Ascending aorta (tissue), 2 donors: ENCODE results near the gene ENPP4. TPM values are rescaled to one million over a fixed set of nuclear protein-coding genes. Genes with fewer than 3 reads are reported as not detected.

Experiments
- DNase-seq, 2 donors: peaks; one replicate each; pipeline ENCODE4 v3.0.0-alpha.2; 2019; ENCODE audit warnings: low spot score in 2 of 2
- H3K27ac ChIP-seq, 2 donors: fragments of 200-600 bp; sonication (generic); one replicate each; pipeline ENCODE4 v1.5.1; 2016 to 2017; ENCODE audit warnings: mild to moderate bottlenecking in 1 of 2
- H3K27me3 ChIP-seq: fragments of 200-600 bp; sonication (generic); one replicate; pipeline ENCODE4 v1.5.1; 2017
- H3K36me3 ChIP-seq, 2 donors: fragments of 200-600 bp; sonication (generic); one replicate each; pipeline ENCODE4 v1.5.1; 2016
- H3K4me1 ChIP-seq, 2 donors: fragments of 200-600 bp; sonication (generic); one replicate each; pipeline ENCODE4 v1.5.1; 2016 to 2017; ENCODE audit warnings: mild to moderate bottlenecking in 1 of 2
- H3K4me3 ChIP-seq, 2 donors: fragments of 200-600 bp; sonication (generic); one replicate each; pipeline ENCODE4 v1.5.1; 2016 to 2017; ENCODE audit warnings: mild to moderate bottlenecking in 1 of 2
- H3K9me3 ChIP-seq, 2 donors: fragments of 200-600 bp; sonication (generic); one replicate each; pipeline ENCODE4 v1.5.1; 2016
- CTCF ChIP-seq, 3 experiments: fragments of 200-600 bp in 2 of 3; fragments of 450-650 bp in 1 of 3; sonication (generic) in 2 of 3; IDR thresholded peaks; one replicate each; pipeline ENCODE4 v1.5.1; 2016 to 2019; ENCODE audit warnings: antibody characterized with exemption in 3 of 3, mild to moderate bottlenecking in 1 of 3, moderate library complexity in 1 of 3
- intact Hi-C: fragments of 100-400 bp; cut with DNase I; formaldehyde crosslinking; loops from one replicate; pipeline ENCODE4 v1.15.1; 2023
- total RNA-seq: library from RNA; depleted of rRNA; stranded (reverse); fragments of >200 nt; gene quantifications from one replicate; pipeline ENCODE4 v1.1.0, GENCODE V29; 2016

Gene ENPP4
- total RNA-seq, 1 donor from 2014 or later, result 12.5 TPM

GRCh38 chr6:46190889-46191288 is 61.1 kb downstream of the ENPP4 start:
- Histone ChIP-seq H3K4me1 (peaks cover 0 to 15% of the 10 kb centered on the region in 2 donors), H3K4me3 (no peak overlapping the region), H3K36me3 (no peaks in the 10 kb centered on the region), H3K27me3 (no peaks in the 10 kb centered on the region), H3K27ac (peak overlapping the region; percentile 3 to 71), H3K9me3 (no peaks in the 10 kb centered on the region)
- DNase-seq, result no peak
- TF ChIP-seq CTCF (IDR thresholded peaks at IDR 0.05), result no peak
- intact Hi-C loops, result loop anchor here (5.0 kb wide), 1 partner anchor 64 kb away; the partner anchor contains the start of gene ENPP4

DNA sequence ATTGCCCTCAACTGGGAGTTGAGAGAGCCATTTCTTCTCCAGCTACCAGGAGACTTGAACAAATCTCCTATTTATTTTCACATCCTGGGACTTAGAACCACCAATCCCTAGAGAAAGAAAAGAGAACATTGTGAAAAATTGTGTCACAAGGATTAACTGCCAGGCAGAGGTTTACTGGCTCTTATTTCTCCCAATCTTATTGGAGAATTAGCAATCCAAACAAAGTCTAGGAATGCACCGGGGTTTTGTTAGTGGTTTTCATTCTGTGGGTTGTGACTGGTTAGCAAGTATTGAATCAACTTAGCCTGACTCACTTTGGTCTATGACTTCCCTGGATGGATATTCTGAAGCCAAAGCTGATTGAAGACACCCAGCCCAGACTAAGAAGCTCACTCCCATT is 62.2 kb downstream of the ENPP4 start:
- no peaks in the 10 kb centered on the region for H3K36me3 ChIP-seq
- peaks cover 0 to 15% of the 10 kb centered on the region in 2 donors for H3K4me1 ChIP-seq
- intact Hi-C loops, result loop anchor here (5.0 kb wide), 1 partner anchor 65 kb away; the partner anchor contains the start of gene ENPP4
- no peak overlapping the region for H3K4me3 ChIP-seq
- peak overlapping the region; percentile 47 to 71 for H3K27ac ChIP-seq
- H3K9me3 ChIP-seq, result no peaks in the 10 kb centered on the region
- no peak for TF ChIP-seq CTCF (IDR thresholded peaks at IDR 0.05)
- no peaks in the 10 kb centered on the region for H3K27me3 ChIP-seq
- no peak for DNase-seq

Other genes with a start within 250 kb of the ENPP4 start
- gene CLIC5, start 114.1 kb upstream of the ENPP4 start, total RNA-seq, result 7.6 TPM
- gene ENPP5, start 41.0 kb downstream of the ENPP4 start, total RNA-seq, result 0.53 TPM